T-helper 2 cell (primary cell): ENCODE results near the gene SYPL1.
A peak's percentile ranks its signal among the peaks of the same experiment; 100 is the strongest.

ENCODE experiments used
- DNase-seq, 5 experiments: peaks; one replicate each; pipeline versions ENCODE4 v3.0.0 to v3.0.0-alpha.2; 2012 to 2022

The SYPL1 gene

GRCh38 chr7:106121189-106121810, 9.2 kb upstream of the SYPL1 start:
- DNase-seq = no peak

GRCh38 chr7:106120500-106120899, 8.4 kb upstream of the SYPL1 start:
- no peak for DNase-seq

GRCh38 chr7:106119719-106120118, 7.6 kb upstream of the SYPL1 start:
- no peak for DNase-seq

- DNase-seq = no peak
Observed at GRCh38 chr7:106117786-106118544, 5.9 kb upstream of the SYPL1 start.

- no peak for DNase-seq
Observed at GRCh38 chr7:106116161-106116704, 4.1 kb upstream of the SYPL1 start.

GRCh38 chr7:106114716-106115383, 2.7 kb upstream of the SYPL1 start:
- DNase-seq = peak in 1 of 5 experiments; percentile 63

- no peak for DNase-seq
Observed at GRCh38 chr7:106112972-106113421, 885 bp upstream of the SYPL1 start.

GRCh38 chr7:106111655-106112117, 426 bp downstream of the SYPL1 start:
- peak in 3 of 5 experiments; percentile 15 to 51 (median 23) for DNase-seq

- DNase-seq = peak in 2 of 5 experiments; percentile 6 to 28
Observed at GRCh38 chr7:106110885-106111654, 1.0 kb downstream of the SYPL1 start.

- DNase-seq = no peak
Observed at GRCh38 chr7:106110238-106110560, 1.9 kb downstream of the SYPL1 start.

- DNase-seq = no peak
Observed at GRCh38 chr7:106109521-106110237, 2.4 kb downstream of the SYPL1 start.

- peak in 1 of 5 experiments; percentile 77 for DNase-seq
Observed at GRCh38 chr7:106108991-106109390, 3.1 kb downstream of the SYPL1 start.

- DNase-seq = no peak
Observed at GRCh38 chr7:106104721-106105260, 7.3 kb downstream of the SYPL1 start.

GRCh38 chr7:106102387-106102966, 9.6 kb downstream of the SYPL1 start:
- no peak for DNase-seq

- DNase-seq = no peak
Observed at GRCh38 chr7:106101726-106102125, 10.4 kb downstream of the SYPL1 start.

GRCh38 chr7:106100863-106101629, 11.1 kb downstream of the SYPL1 start:
- no peak for DNase-seq

- no peak for DNase-seq
Observed at GRCh38 chr7:106099539-106099938, 12.6 kb downstream of the SYPL1 start.

- no peak for DNase-seq
Observed at GRCh38 chr7:106098889-106099288, 13.2 kb downstream of the SYPL1 start.

- no peak for DNase-seq
Observed at GRCh38 chr7:106095634-106096033, 16.5 kb downstream of the SYPL1 start.

GRCh38 chr7:106094780-106095179, 17.3 kb downstream of the SYPL1 start:
- DNase-seq = no peak
